Aorta (tissue), 5 donors: ENCODE results near the gene DECR2. TPM values are rescaled to one million over a fixed set of nuclear protein-coding genes. Genes with fewer than 3 reads are reported as not detected.

ENCODE experiments used
- ATAC-seq: fragments of 200-7000 bp; cut with Tn5 transposase; one replicate; pipeline ENCODE4 v1.9.1; 2022; ENCODE audit warnings: moderate library complexity; ENCODE audit not compliant: low FRiP score
- DNase-seq, 2 donors: peaks; one replicate each; pipeline ENCODE4 v3.0.0-alpha.2; 2020
- H3K27ac ChIP-seq, 2 donors: one replicate each; pipeline ENCODE4 v1.5.1; 2013; ENCODE audit warnings: low read length in 2 of 2, mild to moderate bottlenecking in 2 of 2, moderate library complexity in 2 of 2, control low read depth in 1 of 2, inconsistent platforms in 1 of 2, low read depth in 1 of 2
- H3K27me3 ChIP-seq, 2 donors: one replicate each; pipeline ENCODE4 v1.6.1; 2013; ENCODE audit warnings: control low read depth in 1 of 2, low read length in 1 of 2, mild to moderate bottlenecking in 1 of 2, moderate library complexity in 1 of 2; ENCODE audit not compliant: insufficient read depth in 2 of 2, control insufficient read depth in 1 of 2
- H3K36me3 ChIP-seq, 2 donors: one replicate each; pipeline ENCODE4 v1.6.1; 2013; ENCODE audit warnings: control low read depth in 1 of 2, low read length in 1 of 2, mild to moderate bottlenecking in 1 of 2; ENCODE audit not compliant: insufficient read depth in 2 of 2, control insufficient read depth in 1 of 2
- H3K4me1 ChIP-seq, 2 donors: one replicate each; pipeline ENCODE4 v1.6.1; 2013; ENCODE audit warnings: low read length in 2 of 2, control low read depth in 1 of 2, mild to moderate bottlenecking in 1 of 2, moderate library complexity in 1 of 2; ENCODE audit not compliant: insufficient read depth in 2 of 2, control insufficient read depth in 1 of 2
- H3K4me3 ChIP-seq, 2 donors: one replicate each; pipeline ENCODE4 v1.5.1; 2013; ENCODE audit warnings: low read length in 2 of 2, control low read depth in 1 of 2, mild to moderate bottlenecking in 1 of 2
- H3K9me3 ChIP-seq: one replicate; pipeline ENCODE4 v1.6.1; 2013; ENCODE audit warnings: mild to moderate bottlenecking, low read length; ENCODE audit not compliant: control insufficient read depth
- WGBS, 2 donors: extraction: QIAGEN DNeasy Blood & Tissue Kit; methylation state at CpG; one replicate each; pipeline ENCODE4 v1.1.7; 2013; 5-methylcytosine and 5-hydroxymethylcytosine counted together
- intact Hi-C, 2 donors: fragments of 100-400 bp; cut with DNase I; formaldehyde crosslinking; loops; one replicate each; pipeline versions ENCODE4 v1.14.2 to v1.15.0; 2022
- polyA plus RNA-seq, 2 donors: library from polyadenylated mRNA; stranded (reverse); fragments of 200-250 nt; gene quantifications; one replicate each; pipeline ENCODE4 v1.2.3, GENCODE V29; 2013
- total RNA-seq, 2 donors: library from RNA; stranded (reverse); fragmentation: NEBNext Ultra II Directional; extraction: Animal tissue kit (Norgen Biotek cat#: 25700); gene quantifications; one replicate each; pipeline ENCODE4 v1.2.1, GENCODE V29; 2021
- donor health status: healthy with polysubstance abuse.
- donor health status: Bipolar disorder and iron deficiency.
- donor health status: DM: no; HTN: no; CAD: no.
- donor health status: DM: no; HTN: no; CAD: no.
- donor health status: DM: yes; HTN: yes; CAD: no.

Gene DECR2
- total and polyA plus RNA-seq, 4 donors: 10.9 to 21.8 (median 16.0) TPM

- 94 to 97% methylated on average over 6 of the region's 6 CpGs for WGBS, 2 donors
- DNase-seq (no peak), ATAC-seq (no peak)
- Histone ChIP-seq H3K27ac (no peak overlapping the region), H3K9me3 (no peaks in the 10 kb centered on the region), H3K27me3 (no peaks in the 10 kb centered on the region), H3K4me1 (no peaks in the 10 kb centered on the region), H3K36me3 (no peaks in the 10 kb centered on the region), H3K4me3 (no peak overlapping the region)
- intact Hi-C loops: no loop called here
These were observed 39.8 kb downstream of the DECR2 start for GRCh38 chr16:441447-441846.

DNA sequence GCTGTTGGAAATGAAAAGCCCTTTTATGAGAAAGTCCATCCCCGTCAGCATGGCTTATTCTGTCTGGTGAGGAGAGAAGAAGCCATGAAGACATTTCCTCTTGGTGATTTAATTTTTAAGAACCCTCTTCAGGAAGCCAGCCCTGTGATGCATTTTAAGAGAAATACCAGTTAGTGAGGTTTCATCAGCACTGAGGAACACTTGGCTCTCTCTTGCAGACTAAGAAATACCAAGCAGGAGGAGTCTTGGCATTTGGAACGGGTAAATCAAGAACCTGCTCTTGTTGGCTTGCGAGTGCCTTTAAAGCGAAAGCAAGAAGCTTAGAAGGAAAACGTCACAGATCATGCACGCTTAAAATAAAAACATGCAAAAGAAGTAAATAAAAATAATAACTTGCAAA, 41.3 kb downstream of the DECR2 start:
- Histone ChIP-seq H3K27me3 (no peaks in the 10 kb centered on the region), H3K4me3 (no peak overlapping the region), H3K4me1 (no peaks in the 10 kb centered on the region), H3K27ac (no peak overlapping the region), H3K36me3 (no peaks in the 10 kb centered on the region), H3K9me3 (no peaks in the 10 kb centered on the region)
- WGBS, 2 donors: 42 to 53% methylated on average over 6 of the region's 6 CpGs
- intact Hi-C loops: no loop called here
- no peak for ATAC-seq
- DNase-seq: no peak

DNA sequence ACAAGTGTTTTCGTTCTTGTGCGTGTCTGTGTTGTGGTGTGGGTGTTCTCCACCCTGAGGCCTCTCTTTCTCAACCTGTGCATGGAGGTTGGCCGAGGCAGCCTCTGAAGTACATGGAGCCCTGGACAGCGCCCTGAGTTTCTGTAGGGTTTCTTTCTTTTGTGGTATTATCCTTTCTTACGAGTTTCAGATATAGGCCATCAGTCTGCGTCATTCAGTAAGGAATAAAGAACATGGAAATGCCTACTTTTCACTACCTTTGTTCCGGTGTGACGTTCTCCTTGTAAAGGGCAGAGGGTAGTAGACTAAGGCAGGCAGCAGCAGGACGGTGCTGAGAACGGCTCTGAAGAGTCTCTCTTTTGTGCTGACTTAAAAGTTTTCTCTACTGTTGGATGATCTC, 42.3 kb downstream of the DECR2 start:
- intact Hi-C loops: no loop called here
- ATAC-seq: no peak
- no peaks in the 10 kb centered on the region for H3K36me3 ChIP-seq
- no peaks in the 10 kb centered on the region for H3K27me3 ChIP-seq
- WGBS, 2 donors: 91 to 93% methylated on average over 10 of the region's 10 CpGs
- H3K9me3 ChIP-seq: no peaks in the 10 kb centered on the region
- no peak for DNase-seq
- no peaks in the 10 kb centered on the region for H3K4me1 ChIP-seq
- no peak overlapping the region for H3K27ac ChIP-seq
- no peak overlapping the region for H3K4me3 ChIP-seq

DNA sequence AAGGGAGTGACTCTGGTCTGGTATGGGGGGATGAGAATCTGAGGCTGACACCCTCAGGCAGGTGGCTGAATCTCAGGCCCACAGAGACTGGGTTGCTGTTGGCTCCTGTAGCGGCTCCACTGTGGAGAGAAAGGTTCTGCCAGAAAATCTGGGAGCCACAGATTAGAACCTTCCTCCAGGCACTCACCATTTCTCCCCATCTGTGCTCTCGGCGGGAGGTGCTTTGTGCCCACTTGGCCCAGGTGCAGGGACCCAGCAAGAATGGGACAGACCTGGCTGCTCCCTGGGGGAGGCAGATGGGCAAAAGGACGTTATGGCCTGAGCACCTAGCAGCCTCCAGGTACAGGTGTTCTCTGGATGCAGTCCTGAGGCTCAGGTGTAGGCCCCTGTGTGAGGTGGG, 43.9 kb downstream of the DECR2 start:
- Histone ChIP-seq H3K9me3 (no peaks in the 10 kb centered on the region), H3K4me3 (no peak overlapping the region), H3K27ac (no peak overlapping the region), H3K27me3 (no peaks in the 10 kb centered on the region), H3K4me1 (no peaks in the 10 kb centered on the region), H3K36me3 (no peaks in the 10 kb centered on the region)
- intact Hi-C loops: no loop called here
- ATAC-seq: no peak
- 83 to 87% methylated on average over 4 of the region's 4 CpGs for WGBS, 2 donors
- no peak for DNase-seq

DNA sequence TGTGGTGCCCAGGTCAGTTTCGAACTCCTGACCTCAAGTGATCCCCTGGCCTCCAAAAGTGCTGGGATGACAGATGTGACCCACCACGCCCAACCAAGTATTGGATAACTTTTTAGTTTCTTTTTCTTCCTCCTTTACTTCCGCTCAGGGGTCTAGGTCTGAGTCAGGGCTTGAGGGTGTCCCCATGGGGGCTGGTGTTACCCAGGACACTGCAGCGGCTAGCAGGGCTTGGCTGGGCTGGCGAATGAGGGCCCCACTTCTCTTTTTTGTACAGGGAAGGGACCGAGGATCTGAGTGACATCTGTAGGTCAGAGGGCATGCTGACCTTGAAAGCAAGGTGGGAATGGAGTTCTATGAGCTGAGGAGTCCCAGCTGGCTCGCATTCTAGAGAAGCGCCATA, 48.7 kb downstream of the DECR2 start:
- no peak for ATAC-seq
- 87 to 89% methylated on average over 8 of the region's 8 CpGs for WGBS, 2 donors
- intact Hi-C loops: no loop called here

GRCh38 chr16:450785-451512, 49.3 kb downstream of the DECR2 start:
- Histone ChIP-seq H3K27ac (no peak overlapping the region), H3K36me3 (no peaks in the 10 kb centered on the region), H3K27me3 (no peaks in the 10 kb centered on the region), H3K4me1 (no peaks in the 10 kb centered on the region), H3K9me3 (no peaks in the 10 kb centered on the region), H3K4me3 (no peak overlapping the region)
- no peak for DNase-seq
- 80 to 86% methylated on average over 14 of the region's 14 CpGs for WGBS, 2 donors
- intact Hi-C loops: no loop called here
- ATAC-seq: no peak

More for the DNA sequence above, 48.7 kb downstream of the DECR2 start:
- Histone ChIP-seq H3K9me3 (no peaks in the 10 kb centered on the region), H3K27ac (no peak overlapping the region), H3K36me3 (no peaks in the 10 kb centered on the region), H3K4me3 (no peak overlapping the region), H3K27me3 (no peaks in the 10 kb centered on the region), H3K4me1 (no peaks in the 10 kb centered on the region)
- no peak for DNase-seq

GRCh38 chr16:454397-454940, 52.8 kb downstream of the DECR2 start:
- ATAC-seq (no peak), DNase-seq (no peak)
- Histone ChIP-seq H3K4me3 (no peak overlapping the region), H3K36me3 (no peaks in the 10 kb centered on the region), H3K9me3 (no peaks in the 10 kb centered on the region), H3K4me1 (no peaks in the 10 kb centered on the region), H3K27me3 (no peaks in the 10 kb centered on the region), H3K27ac (no peak overlapping the region)
- WGBS, 2 donors: 92 to 95% methylated on average over 13 of the region's 13 CpGs
- intact Hi-C loops: no loop called here

DNA sequence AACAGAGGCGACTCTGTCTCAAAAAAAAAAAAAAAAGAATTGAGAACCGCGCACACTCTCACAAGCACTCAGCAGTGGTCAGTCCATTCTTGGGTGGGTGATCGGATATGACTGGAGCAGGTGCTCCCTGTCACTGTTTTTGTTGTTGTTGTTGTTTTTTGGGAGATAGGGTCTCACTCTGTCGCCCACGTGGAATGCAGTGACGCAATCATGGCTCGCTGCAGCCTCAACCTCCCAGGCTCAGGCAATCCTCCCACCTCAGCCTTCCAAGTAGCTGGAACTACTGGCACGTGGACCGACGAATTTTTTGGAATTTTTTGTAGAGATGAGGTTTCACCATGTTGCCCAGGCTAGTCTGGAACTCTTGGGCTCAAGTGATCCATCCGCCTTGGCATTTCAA, 53.8 kb downstream of the DECR2 start:
- WGBS, 2 donors: 96 to 97% methylated on average over 12 of the region's 12 CpGs
- ATAC-seq: no peak
- Histone ChIP-seq H3K27ac (no peak overlapping the region), H3K27me3 (no peaks in the 10 kb centered on the region), H3K4me3 (no peak overlapping the region), H3K9me3 (no peaks in the 10 kb centered on the region), H3K36me3 (no peaks in the 10 kb centered on the region), H3K4me1 (no peaks in the 10 kb centered on the region)
- intact Hi-C loops: no loop called here
- DNase-seq: no peak

DNA sequence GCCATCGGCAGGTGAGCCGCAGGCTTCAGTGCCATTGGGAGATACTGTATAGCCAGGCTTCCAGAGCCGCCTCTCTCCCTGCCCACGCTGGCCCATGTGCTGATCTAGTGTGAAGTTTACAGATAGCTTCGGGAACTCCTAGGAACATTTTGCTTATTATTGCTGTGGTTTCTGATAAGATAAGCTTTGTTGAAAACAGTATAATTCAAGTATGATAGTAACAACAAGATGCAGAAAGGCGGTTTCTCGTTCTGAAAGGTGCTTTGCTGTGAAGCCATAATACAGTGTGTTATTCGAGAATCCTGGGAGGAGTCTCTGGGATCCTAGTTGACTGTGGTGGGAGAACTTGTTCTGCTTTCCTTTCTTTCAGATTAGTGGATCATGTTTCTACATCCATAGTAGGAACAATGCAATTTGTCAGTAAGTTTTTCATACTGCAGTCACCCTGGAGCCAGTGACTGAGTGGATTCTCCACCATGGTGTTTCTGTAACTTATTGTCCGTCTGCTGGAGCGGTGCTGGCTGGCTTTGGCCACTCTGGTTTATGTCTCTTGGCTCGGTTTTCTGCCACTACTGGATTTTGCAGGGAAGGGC, 55.3 kb downstream of the DECR2 start:
- Histone ChIP-seq H3K36me3 (no peaks in the 10 kb centered on the region), H3K4me3 (no peak overlapping the region), H3K27ac (no peak overlapping the region), H3K4me1 (no peaks in the 10 kb centered on the region), H3K27me3 (no peaks in the 10 kb centered on the region), H3K9me3 (no peaks in the 10 kb centered on the region)
- ATAC-seq (peak; percentile 82), DNase-seq (no peak)
- intact Hi-C loops: no loop called here
- WGBS, 2 donors: 8 to 10% methylated on average over 11 of the region's 11 CpGs
